DMS 273 (cell line): ENCODE results near the gene SLC6A3.

Experiments
- DNase-seq: peaks from one replicate; lab custom pipeline; 2025; ENCODE audit not compliant: unreplicated experiment; lab: John Stamatoyannopoulos, UW

SLC6A3 gene

GRCh38 chr5:1442222-1443145 is 2.8 kb downstream of the SLC6A3 start:
- no peak for DNase-seq

- DNase-seq = no peak
Measured at GRCh38 chr5:1441166-1441865, 3.9 kb downstream of the SLC6A3 start.

GRCh38 chr5:1440098-1440493 is 5.1 kb downstream of the SLC6A3 start:
- DNase-seq = no peak

- no peak for DNase-seq
Measured at GRCh38 chr5:1439388-1440097, 5.7 kb downstream of the SLC6A3 start.

- no peak for DNase-seq
Measured at GRCh38 chr5:1438871-1439270, 6.4 kb downstream of the SLC6A3 start.

- DNase-seq = no peak
Measured at GRCh38 chr5:1437876-1438559, 7.2 kb downstream of the SLC6A3 start.

- DNase-seq = peak; percentile 82
Measured at GRCh38 chr5:1437226-1437829, 7.9 kb downstream of the SLC6A3 start.

GRCh38 chr5:1436681-1437080 is 8.6 kb downstream of the SLC6A3 start:
- DNase-seq = no peak

GRCh38 chr5:1436036-1436435 is 9.2 kb downstream of the SLC6A3 start:
- DNase-seq = no peak

- DNase-seq = no peak
Measured at GRCh38 chr5:1435369-1435768, 9.9 kb downstream of the SLC6A3 start.

- DNase-seq = no peak
Measured at GRCh38 chr5:1432296-1432695, 12.9 kb downstream of the SLC6A3 start.

- DNase-seq = no peak
Measured at GRCh38 chr5:1431896-1432295, 13.3 kb downstream of the SLC6A3 start.

- no peak for DNase-seq
Measured at GRCh38 chr5:1431021-1431811, 14.0 kb downstream of the SLC6A3 start.

GRCh38 chr5:1430121-1430795 is 15.0 kb downstream of the SLC6A3 start:
- DNase-seq = no peak

- no peak for DNase-seq
Measured at GRCh38 chr5:1429496-1429895, 15.7 kb downstream of the SLC6A3 start.

GRCh38 chr5:1429066-1429465 is 16.2 kb downstream of the SLC6A3 start:
- no peak for DNase-seq

GRCh38 chr5:1428107-1428506 is 17.1 kb downstream of the SLC6A3 start:
- DNase-seq = no peak

- DNase-seq = no peak
Measured at GRCh38 chr5:1424716-1425115, 20.5 kb downstream of the SLC6A3 start.

- DNase-seq = no peak
Measured at GRCh38 chr5:1423901-1424603, 21.2 kb downstream of the SLC6A3 start.
